Kidney (tissue), 14 donors: Measurements from ENCODE around the gene MSI1. TPM values are rescaled to one million over a fixed set of nuclear protein-coding genes. Genes with fewer than 3 reads are reported as not detected.

Experiments used
- DNase-seq, 5 donors: peaks; one replicate each; pipeline ENCODE4 v3.0.0-alpha.2; 2013 to 2020
- FAIRE-seq: peaks from 2 replicates; lab custom pipeline; 2012; peaks lifted over from hg19 to GRCh38; lab: Jason Lieb, UNC
- H3K27ac ChIP-seq, 2 donors: one replicate each; pipeline ENCODE4 v1.7.0; 2013; ENCODE audit warnings: low read depth in 2 of 2, low read length in 2 of 2, inconsistent platforms in 1 of 2
- H3K27me3 ChIP-seq: one replicate; pipeline ENCODE4 v1.7.1; 2013; ENCODE audit warnings: low read length, inconsistent platforms; ENCODE audit not compliant: control insufficient read depth, insufficient read depth
- H3K36me3 ChIP-seq, 3 donors: one replicate each; pipeline versions ENCODE4 v1.7.0 to v1.7.1; 2013; ENCODE audit warnings: low read length in 3 of 3, control low read depth in 1 of 3, inconsistent platforms in 1 of 3; ENCODE audit not compliant: insufficient read depth in 3 of 3, control insufficient read depth in 2 of 3
- H3K4me1 ChIP-seq, 3 donors: one replicate each; pipeline versions ENCODE4 v1.7.0 to v1.7.1; 2013; ENCODE audit warnings: low read length in 3 of 3, inconsistent platforms in 1 of 3, low read depth in 1 of 3; ENCODE audit not compliant: control insufficient read depth in 2 of 3, insufficient read depth in 2 of 3
- H3K4me3 ChIP-seq, 3 donors: one replicate each; pipeline versions ENCODE4 v1.7.0 to v1.8.1; 2013; ENCODE audit warnings: low read length in 3 of 3, control low read depth in 1 of 3, inconsistent platforms in 1 of 3
- H3K9ac ChIP-seq, 3 donors: one replicate each; pipeline versions ENCODE4 v1.7.0 to v1.7.1; 2013; ENCODE audit warnings: low read length in 3 of 3, control low read depth in 1 of 3, inconsistent platforms in 1 of 3
- H3K9me3 ChIP-seq, 3 donors: one replicate each; pipeline versions ENCODE4 v1.7.0 to v1.7.1; 2013; ENCODE audit warnings: low read length in 3 of 3, control low read depth in 1 of 3, inconsistent platforms in 1 of 3; ENCODE audit not compliant: control insufficient read depth in 2 of 3, insufficient read depth in 1 of 3
- CTCF ChIP-seq: IDR thresholded peaks from 3 replicates; pipeline ENCODE4 v1.5.1; 2012; ENCODE audit warnings: mild to moderate bottlenecking, moderate library complexity, borderline replicate concordance; ENCODE audit not compliant: insufficient read depth; ENCODE audit errors: extremely low read depth
- intact Hi-C: fragments of 100-400 bp; cut with DNase I; formaldehyde crosslinking; loops from one replicate; pipeline ENCODE4 v1.11.1; 2022
- polyA plus RNA-seq: library from polyadenylated mRNA; stranded (reverse); fragments of 350-450 nt; fragmentation: Illumina TruSeq; extraction: RNeasy Lipid Tissue Mini Kit (QIAGEN cat#74804); gene quantifications from one replicate; pipeline ENCODE4 v1.2.3, GENCODE V29; 2014; ENCODE audit warnings: low read depth, low replicate concordance; ENCODE audit not compliant: insufficient read depth
- total RNA-seq: library from RNA; stranded (reverse); fragmentation: NEBNext Ultra II Directional; extraction: Animal tissue kit (Norgen Biotek cat#: 25700); gene quantifications from one replicate; pipeline ENCODE4 v1.2.1, GENCODE V29; 2021
- donor health status: control.
- donor health status: control.
- donor health status: control.
- donor health status: control.
- donor health status: control.
- donor health status: DM: yes; HTN: yes; CAD: no.
- donor health status: Normal renal cell carcinoma (clear cell type).

Gene MSI1
- total and polyA plus RNA-seq, 2 donors from 2014 or later, result 0.80 to 1.3 TPM

- FAIRE-seq, result peak; percentile 35
- Histone ChIP-seq H3K27me3 (no peaks in the 10 kb centered on the region), H3K9me3 (no peaks in the 10 kb centered on the region), H3K9ac (no peak overlapping the region), H3K36me3 (no peaks in the 10 kb centered on the region), H3K4me1 (peaks cover 3 to 8% (median 3%) of the 10 kb centered on the region in 3 donors), H3K4me3 (peak overlapping the region in 1 of 3 donors; percentile 21), H3K27ac (peak overlapping the region in 1 of 2 donors; percentile 63)
- peak; percentile 62 to 77 (median 75) for DNase-seq
- intact Hi-C loops, result no loop called here
- TF ChIP-seq CTCF, result no peak
Observed at GRCh38 chr12:120321382-120322202, 47.4 kb downstream of the MSI1 start.

- H3K9me3 ChIP-seq, result no peaks in the 10 kb centered on the region
- peak; percentile 26 for TF ChIP-seq CTCF
Observed at GRCh38 chr12:120317224-120318105, 51.5 kb downstream of the MSI1 start.

GRCh38 chr12:120316798-120317223 is 52.2 kb downstream of the MSI1 start:
- H3K9ac ChIP-seq, result peak overlapping the region; percentile 20 to 70 (median 57)
- H3K36me3 ChIP-seq, result no peaks in the 10 kb centered on the region
- intact Hi-C loops, result no loop called here
- H3K4me1 ChIP-seq, result peaks cover 3 to 5% (median 3%) of the 10 kb centered on the region in 3 donors
- DNase-seq, result peak in 1 of 5 donors; percentile 50
- no peak for TF ChIP-seq CTCF
- H3K27ac ChIP-seq, result peak overlapping the region; percentile 83 to 86
- no peaks in the 10 kb centered on the region for H3K9me3 ChIP-seq
- no peak for FAIRE-seq
- H3K4me3 ChIP-seq, result peak overlapping the region; percentile 72 to 85 (median 76)
- no peaks in the 10 kb centered on the region for H3K27me3 ChIP-seq

More at GRCh38 chr12:120317224-120318105, 51.5 kb downstream of the MSI1 start:
- DNase-seq (peak; percentile 99 to 100 (median 100)), FAIRE-seq (peak; percentile 99)
- intact Hi-C loops, result no loop called here
- Histone ChIP-seq H3K9ac (peak overlapping the region; percentile 57 to 86 (median 70)), H3K4me3 (peak overlapping the region; percentile 72 to 85 (median 76)), H3K36me3 (no peaks in the 10 kb centered on the region), H3K27ac (peak overlapping the region; percentile 83 to 86), H3K27me3 (no peaks in the 10 kb centered on the region), H3K4me1 (peaks cover 3 to 8% (median 3%) of the 10 kb centered on the region in 3 donors)
